Measurements from ENCODE around the gene STAC2.
A peak's percentile ranks its signal among the peaks of the same experiment; 100 is the strongest.
"Not testable (repeated sequence)": the region's sequence is repeated elsewhere in the genome, so short reads cannot be mapped to it uniquely, and the experiment has no call there.

The STAC2 gene, protein sequence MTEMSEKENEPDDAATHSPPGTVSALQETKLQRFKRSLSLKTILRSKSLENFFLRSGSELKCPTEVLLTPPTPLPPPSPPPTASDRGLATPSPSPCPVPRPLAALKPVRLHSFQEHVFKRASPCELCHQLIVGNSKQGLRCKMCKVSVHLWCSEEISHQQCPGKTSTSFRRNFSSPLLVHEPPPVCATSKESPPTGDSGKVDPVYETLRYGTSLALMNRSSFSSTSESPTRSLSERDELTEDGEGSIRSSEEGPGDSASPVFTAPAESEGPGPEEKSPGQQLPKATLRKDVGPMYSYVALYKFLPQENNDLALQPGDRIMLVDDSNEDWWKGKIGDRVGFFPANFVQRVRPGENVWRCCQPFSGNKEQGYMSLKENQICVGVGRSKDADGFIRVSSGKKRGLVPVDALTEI

DNA sequence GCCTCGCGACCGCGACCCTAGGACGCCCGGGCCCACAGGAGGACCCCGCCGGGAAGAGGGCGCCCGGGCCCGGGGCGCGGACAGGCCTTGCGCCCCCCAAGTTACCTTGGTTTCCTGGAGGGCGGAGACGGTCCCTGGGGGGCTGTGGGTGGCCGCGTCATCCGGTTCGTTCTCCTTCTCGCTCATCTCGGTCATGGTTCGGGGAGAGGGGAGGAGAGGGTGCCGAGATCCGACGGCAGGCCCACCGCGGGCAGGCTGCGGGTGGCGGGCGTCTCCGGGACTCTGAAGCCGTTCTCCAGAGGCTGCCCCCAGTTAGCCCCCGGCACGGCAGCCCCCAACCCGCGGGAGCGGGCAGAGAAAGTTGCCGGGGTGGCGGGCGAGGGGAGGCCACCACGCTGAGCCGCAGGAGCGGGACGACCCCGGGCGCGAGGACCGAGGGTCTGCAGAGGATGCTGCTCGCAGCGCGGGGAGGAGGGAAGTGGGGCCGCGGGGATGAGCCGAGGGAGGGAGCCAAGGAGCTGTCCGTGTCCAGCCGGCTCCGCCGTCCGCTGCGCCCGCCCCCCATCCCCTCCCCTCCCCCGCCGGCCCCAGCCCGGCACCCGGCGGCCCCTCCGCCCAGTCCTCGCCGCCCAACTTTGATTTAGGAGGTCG is at the start of gene STAC2:
STAC2 (minus strand) TSS at position 638 of the 651 bp plus-strand sequence; CDS start at position 195, 443 bp downstream.
- DNase-seq = no peak

DNA sequence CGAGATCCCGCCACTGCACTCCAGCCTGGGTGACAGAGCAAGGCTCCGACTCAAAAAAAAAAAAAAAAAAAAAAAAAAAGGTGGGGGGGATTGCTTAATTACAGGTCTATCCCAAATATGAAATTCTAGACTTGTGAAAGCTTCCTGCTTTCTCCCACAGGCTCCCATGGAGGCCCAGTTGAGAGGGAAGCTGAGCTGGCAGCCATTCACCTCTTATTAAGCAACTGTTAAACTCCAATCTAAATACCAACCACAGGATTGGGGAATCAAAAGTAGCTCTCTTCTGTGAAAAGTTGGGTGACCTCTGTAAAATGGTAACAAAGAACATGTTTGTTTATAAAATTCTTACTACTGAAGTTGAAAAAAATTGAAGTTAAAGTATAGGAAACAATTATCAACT is 45.8 kb upstream of the STAC2 start:
- DNase-seq = no peak

DNA sequence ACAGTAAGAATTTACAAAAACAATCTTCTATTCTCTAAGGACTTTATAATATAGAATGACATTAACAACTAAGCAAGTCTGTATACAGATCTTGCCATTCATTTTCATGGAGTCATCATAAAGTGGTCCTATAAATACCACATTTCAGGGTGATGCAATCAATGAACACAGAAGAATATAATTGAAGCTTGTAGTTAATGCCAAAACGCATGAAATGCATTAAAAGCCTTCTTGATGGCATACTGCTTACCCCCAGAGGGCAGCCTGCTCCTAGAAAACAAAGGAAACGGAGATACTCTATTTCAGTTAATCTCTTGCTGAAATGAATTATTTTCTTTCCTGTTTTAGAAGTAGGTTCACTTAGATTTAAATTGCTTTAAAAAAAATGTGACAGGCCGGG is 45.2 kb upstream of the STAC2 start:
- DNase-seq = peak; percentile 10

GRCh38 chr17:39264119-39264518 is 38.4 kb upstream of the STAC2 start:
- DNase-seq = no peak

DNA sequence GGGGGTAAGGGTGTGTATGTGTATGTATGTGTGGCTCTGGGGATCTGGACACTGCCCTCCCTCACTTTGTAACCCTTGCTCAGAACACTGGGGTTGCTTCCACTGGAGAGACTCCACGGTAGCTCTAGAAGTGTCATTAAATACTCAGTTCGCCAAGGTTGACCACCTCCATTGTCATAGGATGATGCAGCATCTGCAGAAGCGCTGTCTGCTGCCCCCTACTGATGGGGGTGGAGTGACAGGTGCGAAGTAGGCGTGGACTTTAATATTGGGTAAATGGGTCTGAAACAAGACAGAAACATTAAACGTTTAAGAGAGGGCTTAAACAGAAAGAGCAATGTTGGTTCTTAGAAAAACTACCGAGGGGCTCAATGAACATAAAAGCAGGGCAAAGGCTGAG is 35.5 kb upstream of the STAC2 start:
- DNase-seq = no peak

DNA sequence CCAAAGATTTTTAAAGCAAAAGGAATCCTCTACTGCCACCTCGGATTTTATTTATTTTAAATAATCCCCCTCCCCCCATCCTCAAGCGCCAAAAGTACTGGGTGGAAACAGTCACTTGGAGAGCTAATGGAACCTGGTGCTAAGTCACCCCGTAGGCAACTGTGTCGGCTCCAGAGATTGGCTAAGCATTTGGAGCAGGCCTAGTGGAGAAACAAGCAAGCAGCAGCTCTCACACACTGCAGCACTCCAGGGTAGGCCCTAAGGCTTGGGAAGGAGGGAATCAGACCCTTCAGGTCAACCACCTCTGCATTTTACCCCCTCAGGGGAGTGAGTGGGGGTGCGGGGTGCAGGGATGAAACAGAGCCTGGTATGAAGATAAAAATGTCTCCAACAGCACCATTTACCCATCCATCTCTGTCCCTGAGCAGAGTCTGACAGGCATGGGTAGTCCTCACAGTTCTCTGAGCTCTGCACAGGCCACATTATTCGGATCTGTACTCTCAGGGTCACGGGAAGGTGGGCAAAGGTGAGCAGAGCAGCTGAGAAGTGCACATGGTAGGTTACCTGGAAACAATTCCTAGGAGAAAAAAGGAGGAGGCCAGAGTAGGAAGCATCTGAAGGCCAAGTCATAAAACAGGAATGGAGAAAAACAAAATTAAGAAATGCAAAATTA is 27.2 kb upstream of the STAC2 start:
- no peak for DNase-seq

GRCh38 chr17:39251997-39252396 is 26.3 kb upstream of the STAC2 start:
- DNase-seq = no peak

GRCh38 chr17:39250076-39250475 is 24.3 kb upstream of the STAC2 start:
- not testable (repeated sequence) for DNase-seq

GRCh38 chr17:39246274-39246673 is 20.5 kb upstream of the STAC2 start:
- DNase-seq = no peak

DNA sequence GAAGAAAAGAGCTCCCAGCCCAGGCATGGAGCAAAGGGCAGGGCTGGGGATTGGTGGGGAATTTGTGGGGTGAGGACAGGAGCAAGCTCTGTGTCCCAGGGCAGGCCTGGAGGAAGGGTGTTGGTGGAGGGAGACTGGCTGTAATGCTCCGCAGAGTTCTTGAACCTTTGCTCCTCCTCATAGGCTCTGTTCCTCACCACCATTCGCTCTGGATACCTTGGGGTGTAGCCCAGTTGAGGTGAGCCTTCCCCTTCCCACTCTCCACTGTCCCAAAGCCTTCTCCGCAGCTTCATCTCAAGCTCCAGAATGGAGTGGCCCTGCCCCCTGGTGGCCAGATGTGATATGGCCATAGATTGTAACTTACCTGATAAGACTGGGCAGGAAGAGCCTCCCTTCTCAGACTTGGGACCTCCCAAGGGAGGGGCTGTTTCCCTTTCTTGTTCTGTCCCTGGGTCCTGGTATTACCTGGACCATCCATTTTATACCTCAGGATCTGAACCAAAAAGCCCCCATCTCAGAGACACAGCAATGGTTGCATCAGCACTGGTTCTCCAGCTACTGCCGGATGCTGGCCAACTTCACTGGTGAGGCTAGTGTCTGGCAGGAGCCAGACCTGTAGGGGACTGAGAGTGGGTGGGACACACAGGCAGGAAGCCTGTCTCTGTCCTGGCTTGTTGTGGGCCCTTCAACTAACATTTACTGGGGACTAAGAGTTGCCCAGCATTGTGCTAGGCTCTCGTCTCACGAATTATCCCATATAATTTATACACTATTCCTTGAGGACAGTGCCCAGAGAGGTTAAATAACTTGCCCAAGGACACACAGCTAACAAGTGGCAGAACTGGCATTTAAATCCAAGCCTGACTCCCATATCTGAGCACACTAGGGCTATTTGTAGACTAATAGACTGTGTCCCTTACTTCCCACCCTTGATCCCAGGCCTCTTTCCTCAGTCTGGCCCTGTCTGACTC is 19.1 kb upstream of the STAC2 start:
- peak; percentile 28 for DNase-seq

- DNase-seq = peak; percentile 48
These were observed 18.4 kb upstream of the STAC2 start for GRCh38 chr17:39244016-39244599.

DNA sequence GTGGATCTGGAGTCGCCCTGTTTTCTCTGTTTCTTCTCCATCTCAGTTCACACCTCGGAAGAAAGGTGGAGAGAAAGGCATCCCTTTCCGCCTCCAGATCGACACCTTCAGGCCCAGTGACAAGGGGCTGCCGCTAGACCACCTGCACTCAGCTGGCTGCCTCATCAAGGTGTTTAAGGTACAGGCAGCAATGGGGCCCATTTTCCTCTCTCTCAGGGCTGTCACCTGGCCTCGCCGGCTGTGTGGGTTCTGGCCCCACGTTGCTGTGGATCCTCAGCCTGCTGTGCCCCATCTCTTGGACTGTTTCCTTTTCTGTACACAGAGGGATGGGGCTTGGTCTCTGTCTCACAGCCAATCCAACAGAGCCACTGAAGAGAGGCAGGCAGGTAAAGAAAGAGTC is 17.4 kb upstream of the STAC2 start:
- no peak for DNase-seq

DNA sequence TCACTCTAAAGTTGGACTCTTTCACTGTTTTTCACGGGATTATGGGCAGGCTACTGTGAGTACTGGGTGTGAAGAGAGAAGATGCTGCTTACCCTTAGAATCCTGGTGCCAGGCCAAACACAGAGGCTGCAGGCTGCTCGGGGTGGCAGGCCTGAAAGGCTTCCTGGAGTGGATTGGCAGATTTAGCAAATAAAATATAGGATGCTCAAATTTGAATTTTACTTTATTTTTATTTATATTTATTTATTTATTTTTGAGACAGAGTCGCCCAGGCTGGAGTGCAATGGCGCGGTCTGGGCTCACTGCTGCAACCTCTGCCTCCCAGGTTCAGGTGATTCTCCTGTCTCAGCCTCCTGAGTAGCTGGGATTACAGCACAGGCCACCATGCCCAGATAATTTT is 14.9 kb upstream of the STAC2 start:
- DNase-seq = no peak

DNA sequence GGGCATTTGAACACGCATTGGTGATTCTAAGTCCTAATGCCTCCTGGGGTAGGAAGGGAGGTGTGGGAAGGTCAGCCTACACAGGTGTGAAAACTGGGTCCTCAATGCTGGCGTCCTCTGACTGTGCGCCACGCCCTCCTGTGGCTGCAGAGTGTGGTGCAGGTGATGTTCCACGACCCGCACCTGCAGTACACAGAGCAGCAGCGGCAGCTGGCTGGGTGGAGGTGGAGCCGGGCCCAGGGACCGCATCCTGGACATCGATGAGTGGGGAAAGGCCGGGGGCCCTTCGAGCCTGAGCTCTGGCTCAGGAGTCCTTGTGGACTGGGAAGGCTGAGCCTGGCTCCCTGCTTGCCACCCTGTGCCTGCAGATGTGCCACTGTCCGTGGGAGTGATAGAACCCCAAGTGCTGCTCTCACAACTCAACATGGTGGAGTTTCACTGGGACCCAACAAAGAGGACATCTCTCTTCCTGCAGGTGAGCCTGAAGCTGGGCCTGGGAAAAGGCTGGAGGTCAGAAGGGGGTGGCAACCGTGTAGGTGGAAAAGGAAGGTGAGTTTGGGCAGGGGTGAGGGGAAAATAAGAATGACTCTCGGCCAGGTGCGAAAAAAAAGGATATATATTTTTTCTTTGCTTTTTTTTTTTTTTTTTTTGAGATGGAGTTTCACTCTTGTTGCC is 14.0 kb upstream of the STAC2 start:
- no peak for DNase-seq

DNA sequence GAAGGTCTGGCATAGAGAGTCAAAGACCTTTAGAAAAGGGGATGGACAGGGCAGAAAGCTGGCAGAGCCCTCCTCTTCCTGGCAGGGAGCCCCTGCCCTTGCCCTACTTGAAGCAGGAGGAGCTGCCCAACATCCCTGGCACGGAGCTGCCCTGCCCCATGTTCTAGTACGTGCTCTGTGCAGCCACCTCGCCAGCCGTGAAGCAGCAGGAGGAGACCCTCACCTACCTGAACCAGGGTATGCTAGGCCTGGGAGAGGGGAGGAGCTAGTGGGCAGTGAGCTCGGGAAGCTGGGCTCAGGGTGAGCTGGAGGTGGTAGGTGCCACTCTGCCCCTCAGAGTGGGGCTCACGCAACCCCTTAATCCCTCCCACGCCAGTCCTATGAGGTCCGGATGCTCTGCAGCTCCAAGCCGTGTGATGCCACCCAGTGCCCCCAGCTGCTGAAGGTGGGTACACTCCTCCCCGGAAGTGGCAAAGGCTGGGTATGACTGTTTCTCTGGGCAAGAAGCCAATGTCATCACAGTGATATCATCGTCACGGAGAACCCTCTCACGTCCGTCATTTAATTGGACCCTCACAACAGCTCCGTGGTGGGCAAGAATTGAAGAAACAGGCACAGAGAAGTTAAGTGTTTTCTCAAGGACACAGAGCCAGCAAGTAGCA is 12.7 kb upstream of the STAC2 start:
- peak; percentile 18 for DNase-seq

GRCh38 chr17:39237586-39237985 is 11.8 kb upstream of the STAC2 start:
- no peak for DNase-seq

- no peak for DNase-seq
These were observed 11.3 kb upstream of the STAC2 start for GRCh38 chr17:39236981-39237441.

- no peak for DNase-seq
These were observed 10.7 kb upstream of the STAC2 start for GRCh38 chr17:39236450-39236927.

DNA sequence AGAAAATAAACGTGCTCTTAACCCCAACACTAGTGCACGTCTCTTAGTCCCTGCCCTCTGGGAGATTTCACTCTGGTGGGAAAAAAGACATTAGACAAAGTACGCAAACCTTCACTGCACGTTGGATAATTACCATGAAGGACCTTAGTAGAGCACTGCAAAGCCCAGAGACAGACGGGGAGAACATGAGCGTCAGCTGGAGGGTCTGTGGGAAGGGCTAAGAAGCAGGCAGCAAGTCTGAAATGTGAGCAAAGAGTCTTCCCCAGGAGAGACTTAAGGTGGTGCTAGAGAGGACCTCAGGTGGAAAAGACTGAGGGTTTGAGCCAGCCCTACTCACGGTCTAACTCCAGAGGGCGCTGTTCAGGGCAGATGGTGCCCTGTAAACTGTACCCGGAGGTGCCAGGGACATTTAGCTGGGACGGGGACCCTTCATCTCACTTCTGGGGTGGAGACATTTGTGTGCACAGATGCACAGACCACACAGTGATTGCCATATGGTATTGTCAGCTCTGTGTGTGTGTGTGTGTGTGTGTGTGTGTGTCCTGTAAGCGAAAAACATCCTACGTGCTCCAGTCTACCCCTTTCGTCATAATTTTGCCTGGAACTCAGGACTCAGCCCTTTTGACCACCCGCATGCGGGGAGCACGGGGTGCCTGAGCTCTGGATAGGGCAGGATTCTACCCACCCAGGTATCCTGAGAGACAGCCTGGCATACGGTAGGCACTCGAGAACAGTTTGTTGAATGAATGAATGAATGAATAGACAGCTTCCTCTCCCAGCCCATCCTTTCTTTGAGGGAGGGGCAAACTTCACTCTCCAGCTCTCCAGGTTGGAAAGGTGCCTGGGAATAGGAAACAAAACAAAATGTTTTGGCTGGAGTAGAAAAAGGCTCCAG is 10.1 kb upstream of the STAC2 start:
- peak; percentile 34 for DNase-seq
